ENCODE data around the gene SPATA33.
"Not testable (repeated sequence)": the region's sequence is repeated elsewhere in the genome, so short reads cannot be mapped to it uniquely, and the experiment has no call there.

SPATA33 gene

GRCh38 chr16:89664238-89664637 is 6.6 kb downstream of the SPATA33 start:
- DNase-seq (ENCODE audit: low spot score), result not testable (repeated sequence)

GRCh38 chr16:89667000-89667399 is 9.4 kb downstream of the SPATA33 start:
- DNase-seq (ENCODE audit: low spot score), result peak; percentile 32

- no peak for DNase-seq (ENCODE audit: low spot score)
These were observed 10.0 kb downstream of the SPATA33 start for GRCh38 chr16:89667633-89668032.

- DNase-seq (ENCODE audit: low spot score), result no peak
These were observed 11.1 kb downstream of the SPATA33 start for GRCh38 chr16:89668790-89669158.

GRCh38 chr16:89669755-89670154 is 12.1 kb downstream of the SPATA33 start:
- no peak for DNase-seq (ENCODE audit: low spot score)

- DNase-seq (ENCODE audit: low spot score), result no peak
These were observed 13.1 kb downstream of the SPATA33 start for GRCh38 chr16:89670496-89671431.

- DNase-seq (ENCODE audit: low spot score), result not testable (repeated sequence)
These were observed 13.9 kb downstream of the SPATA33 start for GRCh38 chr16:89671565-89671964.

- no peak for DNase-seq (ENCODE audit: low spot score)
These were observed 14.7 kb downstream of the SPATA33 start for GRCh38 chr16:89672177-89672941.

- DNase-seq (ENCODE audit: low spot score), result no peak
These were observed 20.6 kb downstream of the SPATA33 start for GRCh38 chr16:89678258-89678657.

- no peak for DNase-seq (ENCODE audit: low spot score)
These were observed 28.3 kb downstream of the SPATA33 start for GRCh38 chr16:89685916-89686315.

GRCh38 chr16:89686520-89687091 is 29.0 kb downstream of the SPATA33 start, which contains the start of gene CDK10:
CDK10 (plus strand) TSS chr16:89686689; CDS start chr16:89686711, 22 bp downstream.
- peak; percentile 87 for DNase-seq (ENCODE audit: low spot score)

GRCh38 chr16:89687092-89687940 is 29.7 kb downstream of the SPATA33 start:
- DNase-seq (ENCODE audit: low spot score), result no peak

- no peak for DNase-seq (ENCODE audit: low spot score)
These were observed 30.8 kb downstream of the SPATA33 start for GRCh38 chr16:89688395-89688794.

- no peak for DNase-seq (ENCODE audit: low spot score)
These were observed 31.5 kb downstream of the SPATA33 start for GRCh38 chr16:89689142-89689541.

GRCh38 chr16:89689621-89690020 is 32.0 kb downstream of the SPATA33 start:
- not testable (repeated sequence) for DNase-seq (ENCODE audit: low spot score)

GRCh38 chr16:89690392-89690901 is 32.8 kb downstream of the SPATA33 start:
- DNase-seq (ENCODE audit: low spot score), result no peak

GRCh38 chr16:89691231-89691985 is 33.8 kb downstream of the SPATA33 start:
- no peak for DNase-seq (ENCODE audit: low spot score)

- no peak for DNase-seq (ENCODE audit: low spot score)
These were observed 34.4 kb downstream of the SPATA33 start for GRCh38 chr16:89691986-89692569.

GRCh38 chr16:89693289-89693731 is 35.7 kb downstream of the SPATA33 start:
- no peak for DNase-seq (ENCODE audit: low spot score)

All from hematopoietic multipotent progenitor cell treated with erythropoietin and hydrocortisone succinate and interleukin-3 and kit ligand, for 15 days (in vitro differentiated cells).